GM13976 (cell line): ENCODE results near the gene TDRD9.

Experiments used
- DNase-seq: peaks from one replicate; pipeline ENCODE4 v3.0.0; 2012; ENCODE audit warnings: low spot score
- CTCF ChIP-seq: IDR thresholded peaks from 2 replicates; pipeline ENCODE4 v1.5.1; 2012; ENCODE audit warnings: borderline replicate concordance, mild to moderate bottlenecking; ENCODE audit not compliant: insufficient read depth; ENCODE audit errors: extremely low read depth, missing control alignments, control extremely low read depth
- in situ Hi-C: fragments of 300-500 bp; cut with MboI; formaldehyde crosslinking; loops from one replicate; pipeline ENCODE4 v1.12.0; 2022; ENCODE audit warnings: low sequenced_read_pairs, mixed read lengths, inconsistent platforms; ENCODE audit not compliant: unreplicated experiment

TDRD9 gene

GRCh38 chr14:103941462-103941861 is 13.2 kb downstream of the TDRD9 start:
- no peak for DNase-seq
- in situ Hi-C loops: no loop called here
- no peak for TF ChIP-seq CTCF

- in situ Hi-C loops: no loop called here
- DNase-seq: no peak
- TF ChIP-seq CTCF: no peak
Measured at GRCh38 chr14:103941973-103942736, 13.9 kb downstream of the TDRD9 start, which contains the start of gene RD3L. Gene RD3L (minus strand): TSS chr14:103942529. CDS start chr14:103941695, 834 bp downstream.

DNA sequence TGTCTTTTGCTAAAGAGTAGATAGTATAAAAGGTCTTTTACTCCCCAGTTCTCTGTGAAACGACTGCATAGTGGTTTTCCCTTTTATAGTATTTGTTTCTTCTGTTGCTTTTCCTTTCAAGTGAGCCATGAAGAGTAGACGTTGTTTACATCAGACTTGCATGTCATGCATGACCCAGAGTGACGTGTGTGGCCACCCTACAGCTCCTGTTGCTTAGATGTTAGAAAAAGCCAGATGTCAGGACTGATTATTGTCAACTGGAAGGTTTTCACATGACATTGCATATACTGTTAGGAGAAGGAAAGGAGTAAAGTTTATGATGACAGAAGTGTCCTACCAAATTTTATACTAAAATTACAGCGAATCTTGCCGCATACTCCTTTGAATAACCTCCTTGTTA is 15.4 kb downstream of the TDRD9 start:
- no peak for TF ChIP-seq CTCF
- in situ Hi-C loops: no loop called here
- DNase-seq: no peak

GRCh38 chr14:103946975-103947374 is 18.7 kb downstream of the TDRD9 start:
- TF ChIP-seq CTCF: no peak
- no peak for DNase-seq
- in situ Hi-C loops: no loop called here

DNA sequence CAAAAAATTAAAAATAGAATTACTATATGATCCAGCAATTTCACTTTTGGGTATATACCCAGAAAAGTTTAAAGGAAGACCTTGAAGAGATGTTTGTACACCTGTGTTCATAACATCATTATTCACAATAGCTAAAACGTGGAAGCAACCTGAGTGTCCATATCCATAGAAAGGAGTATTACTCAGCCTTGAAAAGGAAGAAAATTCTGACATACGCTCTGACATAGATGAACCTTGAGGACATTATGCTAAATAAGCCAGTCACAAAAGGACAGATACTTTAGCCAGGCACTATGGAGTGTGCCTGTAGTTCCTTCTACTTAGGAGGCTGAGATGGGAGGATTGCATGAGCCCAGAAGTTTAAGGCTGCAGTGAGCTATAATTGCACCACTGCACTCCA is 20.2 kb downstream of the TDRD9 start:
- no peak for TF ChIP-seq CTCF
- DNase-seq: no peak
- in situ Hi-C loops: no loop called here

- in situ Hi-C loops: no loop called here
- TF ChIP-seq CTCF: no peak
- DNase-seq: no peak
Measured at GRCh38 chr14:103949131-103949790, 21.0 kb downstream of the TDRD9 start.
